Fibroblast of pulmonary artery (primary cell): Measurements from ENCODE around the gene APOM.
A peak's percentile ranks its signal among the peaks of the same experiment; 100 is the strongest.

Experiments used
- DNase-seq: peaks from one replicate; pipeline ENCODE4 v3.0.0-alpha.2; 2010; ENCODE audit warnings: low read depth
- H3K4me3 ChIP-seq: replicated peaks from 2 replicates; pipeline ENCODE4 v1.5.1; 2011; ENCODE audit warnings: low read depth, mild to moderate bottlenecking, control low read depth, low read length, moderate library complexity
- CTCF ChIP-seq: IDR thresholded peaks from 2 replicates; pipeline ENCODE4 v1.5.1; 2011; ENCODE audit warnings: mild to moderate bottlenecking, control low read depth, low read length, inconsistent platforms; ENCODE audit errors: missing control alignments

Gene APOM

GRCh38 chr6:31622684-31623091 lies 33.0 kb upstream of the APOM start:
- TF ChIP-seq CTCF, result no peak
- no peak for DNase-seq
- peak overlapping the region; percentile 0 for H3K4me3 ChIP-seq

- no peak for DNase-seq
- no peak for TF ChIP-seq CTCF
- H3K4me3 ChIP-seq, result no peak overlapping the region
Observed at GRCh38 chr6:31624070-31624469, 31.6 kb upstream of the APOM start.

GRCh38 chr6:31626952-31627351 lies 28.7 kb upstream of the APOM start:
- DNase-seq, result no peak
- no peak overlapping the region for H3K4me3 ChIP-seq
- TF ChIP-seq CTCF, result no peak

- DNase-seq, result no peak
- no peak overlapping the region for H3K4me3 ChIP-seq
- TF ChIP-seq CTCF, result no peak
Observed at GRCh38 chr6:31627690-31628287, 27.9 kb upstream of the APOM start.

- TF ChIP-seq CTCF, result no peak
- DNase-seq, result no peak
- H3K4me3 ChIP-seq, result no peak overlapping the region
Observed at GRCh38 chr6:31629014-31629413, 26.7 kb upstream of the APOM start.

GRCh38 chr6:31630177-31630934 lies 25.3 kb upstream of the APOM start:
- no peak for TF ChIP-seq CTCF
- DNase-seq, result no peak
- H3K4me3 ChIP-seq, result no peak overlapping the region

GRCh38 chr6:31631209-31631608 lies 24.5 kb upstream of the APOM start:
- no peak for DNase-seq
- no peak for TF ChIP-seq CTCF
- no peak overlapping the region for H3K4me3 ChIP-seq
